NCI-H526 treated with DMSO at 0.1 percent for 48 hours (cell line): ENCODE results near the gene MICAL1.
A peak's percentile ranks its signal among the peaks of the same experiment; 100 is the strongest.

Source experiments
- DNase-seq: peaks from one replicate; lab custom pipeline; 2025; lab: John Stamatoyannopoulos, UW

The MICAL1 gene

DNA sequence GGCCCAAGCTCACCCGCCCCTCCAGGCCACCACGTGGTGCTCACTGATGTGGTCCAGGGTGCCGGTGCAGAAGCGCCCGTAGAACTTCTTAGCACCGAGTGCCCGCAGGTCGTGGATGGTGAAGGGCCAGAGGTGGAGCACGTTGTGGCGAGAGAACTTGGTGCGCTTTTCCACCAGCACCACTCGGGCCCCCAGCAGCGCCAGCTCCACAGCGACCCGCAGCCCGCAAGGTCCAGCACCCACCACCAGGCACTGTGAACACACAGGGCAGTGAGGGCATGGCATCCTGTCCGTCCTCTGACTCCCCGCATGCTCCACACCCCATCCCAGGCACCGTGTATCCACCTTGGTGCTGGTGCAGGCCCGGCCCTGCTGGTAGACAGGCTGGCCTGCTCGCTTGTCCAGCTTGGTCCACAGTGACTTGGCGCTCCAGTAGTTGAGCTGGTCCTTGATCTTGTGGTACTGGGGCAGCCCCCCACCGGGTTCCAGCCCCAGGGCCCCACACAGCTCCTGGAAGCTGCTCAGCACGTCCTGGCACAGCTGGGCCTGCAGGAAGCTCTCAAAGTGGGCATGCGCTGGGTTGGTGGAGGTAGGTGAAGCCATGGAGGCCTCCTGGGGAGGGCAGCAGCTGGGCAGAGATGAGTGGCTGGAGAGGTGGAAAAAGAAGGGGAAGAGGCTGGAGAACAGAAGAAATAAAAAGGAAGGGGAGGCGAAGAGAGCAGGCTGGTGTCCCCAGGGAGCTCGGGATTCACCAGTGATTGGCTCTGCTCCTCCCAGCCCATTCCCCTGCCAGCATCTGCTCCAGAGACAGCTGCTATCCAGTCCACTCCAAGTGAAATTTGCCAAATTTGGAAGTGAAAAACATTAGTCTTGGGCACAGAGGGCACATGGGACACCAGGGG lies 1.7 kb downstream of the MICAL1 start:
- no peak for DNase-seq

DNA sequence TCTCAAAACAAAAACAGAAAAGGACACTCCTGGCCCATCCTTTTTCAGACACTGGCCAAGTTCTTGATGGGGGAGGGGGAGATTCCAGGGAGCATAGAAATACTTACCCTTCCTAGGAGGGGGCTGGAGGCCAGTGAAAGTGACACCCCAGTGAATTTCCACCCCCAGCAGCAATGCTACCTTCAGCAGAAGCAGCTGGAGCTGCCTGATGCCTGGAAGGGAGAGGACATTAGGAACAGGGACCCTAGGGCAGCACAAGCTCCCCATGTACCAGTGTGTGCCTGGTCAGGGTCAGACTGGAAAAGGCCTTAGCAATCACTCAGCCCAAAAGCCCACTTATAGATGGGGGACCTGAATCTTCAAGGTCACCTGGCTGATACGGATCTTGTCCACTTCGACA lies 2.4 kb downstream of the MICAL1 start:
- DNase-seq: no peak

DNA sequence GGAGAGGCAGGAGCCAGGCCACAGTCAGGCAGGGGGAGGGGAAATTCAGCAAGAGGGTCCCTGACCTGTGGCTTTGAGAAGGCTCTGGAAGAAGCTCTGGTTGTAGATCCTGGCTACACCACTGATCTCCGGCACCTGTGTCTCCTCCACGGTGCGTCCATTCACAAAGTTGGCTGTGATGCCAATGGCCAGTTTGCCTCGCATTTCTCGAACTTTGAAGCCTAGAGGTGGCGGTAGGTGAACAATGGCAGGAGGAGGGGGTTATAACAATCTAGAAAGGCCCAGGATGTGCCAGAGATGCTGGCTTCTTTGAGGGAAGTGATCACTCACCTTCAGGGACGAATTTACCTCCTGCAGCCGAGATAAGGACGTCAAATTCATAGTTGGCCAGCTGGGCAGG lies 3.4 kb downstream of the MICAL1 start:
- no peak for DNase-seq

DNA sequence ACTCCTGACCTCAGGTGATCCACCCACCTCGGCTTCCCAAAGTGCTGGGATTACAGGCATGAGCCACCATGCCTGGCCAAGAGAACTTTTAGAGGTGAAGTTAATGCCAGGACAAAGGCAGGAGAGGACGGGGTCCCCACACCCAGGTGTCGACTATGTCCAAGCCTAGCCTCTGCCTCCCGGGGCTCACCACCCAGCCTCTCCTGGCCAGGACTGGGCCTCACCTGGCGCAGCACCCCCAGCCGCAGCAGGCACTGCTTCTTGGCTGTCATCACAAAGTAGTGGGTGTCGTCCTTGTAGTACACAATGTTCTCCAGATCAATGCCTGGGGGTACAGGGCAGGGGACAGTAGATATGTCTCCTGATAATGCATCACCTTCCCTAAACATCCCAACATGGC lies 4.2 kb downstream of the MICAL1 start:
- no peak for DNase-seq

DNA sequence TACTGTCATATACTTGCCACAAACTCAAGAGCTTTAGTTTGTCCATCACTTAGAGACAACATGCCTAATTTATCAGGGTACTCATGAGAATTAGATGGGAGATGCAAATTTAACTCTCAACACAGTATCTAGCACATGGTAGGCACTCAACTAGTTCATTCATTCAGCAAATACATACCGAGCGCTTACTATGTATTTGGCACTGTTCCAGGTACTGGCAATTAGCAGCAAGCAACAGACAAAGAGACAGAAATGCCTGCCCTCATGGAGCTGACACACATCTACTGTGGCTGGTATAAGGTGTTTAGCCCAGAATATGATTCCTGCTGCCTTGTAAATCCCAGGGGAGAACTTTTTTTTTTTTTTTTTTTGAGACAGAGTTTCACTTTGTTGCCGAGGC lies 4.8 kb downstream of the MICAL1 start:
- no peak for DNase-seq

DNA sequence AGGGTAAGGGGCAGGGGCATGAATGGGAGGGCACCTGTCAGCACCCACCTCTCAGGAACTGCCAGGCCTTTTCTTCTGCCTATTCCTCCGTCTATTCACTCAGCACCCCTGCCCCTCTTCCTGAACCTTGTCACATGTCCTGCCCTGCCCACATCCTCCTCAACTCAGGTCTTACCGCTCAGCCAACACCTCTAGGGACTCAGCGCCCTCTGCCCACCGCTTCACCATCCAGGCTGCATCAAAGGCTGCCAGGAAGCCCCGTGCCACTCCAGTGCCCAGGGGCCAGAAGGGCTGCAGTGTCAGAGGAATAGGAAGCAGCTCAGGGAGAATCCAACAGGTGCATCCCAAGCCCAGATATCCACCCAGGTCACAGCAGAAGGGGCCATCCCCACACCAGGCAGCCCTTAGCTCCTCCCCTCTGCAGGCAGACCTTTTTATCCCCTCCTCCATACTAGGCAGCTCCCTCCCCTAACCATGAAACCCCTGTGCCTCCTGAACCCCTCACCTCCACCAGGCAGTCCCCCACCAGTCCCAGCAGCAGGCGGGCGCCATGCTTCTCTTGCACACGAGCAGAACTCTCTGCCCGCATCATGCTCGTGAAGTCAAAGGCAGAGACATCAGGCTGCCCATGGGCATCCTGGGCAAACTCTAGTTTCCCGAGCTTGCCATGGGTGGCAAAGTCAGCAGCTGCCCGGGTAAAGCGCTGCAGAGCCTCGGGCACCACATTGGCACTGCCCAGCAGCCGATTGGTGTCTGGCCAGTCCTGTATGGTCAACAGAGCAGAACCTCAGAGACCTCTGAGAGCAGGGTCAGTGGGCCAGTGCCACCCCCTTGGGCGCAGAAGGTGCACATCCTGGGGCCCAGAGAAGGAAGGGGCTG lies 5.5 kb downstream of the MICAL1 start:
- DNase-seq: no peak

DNA sequence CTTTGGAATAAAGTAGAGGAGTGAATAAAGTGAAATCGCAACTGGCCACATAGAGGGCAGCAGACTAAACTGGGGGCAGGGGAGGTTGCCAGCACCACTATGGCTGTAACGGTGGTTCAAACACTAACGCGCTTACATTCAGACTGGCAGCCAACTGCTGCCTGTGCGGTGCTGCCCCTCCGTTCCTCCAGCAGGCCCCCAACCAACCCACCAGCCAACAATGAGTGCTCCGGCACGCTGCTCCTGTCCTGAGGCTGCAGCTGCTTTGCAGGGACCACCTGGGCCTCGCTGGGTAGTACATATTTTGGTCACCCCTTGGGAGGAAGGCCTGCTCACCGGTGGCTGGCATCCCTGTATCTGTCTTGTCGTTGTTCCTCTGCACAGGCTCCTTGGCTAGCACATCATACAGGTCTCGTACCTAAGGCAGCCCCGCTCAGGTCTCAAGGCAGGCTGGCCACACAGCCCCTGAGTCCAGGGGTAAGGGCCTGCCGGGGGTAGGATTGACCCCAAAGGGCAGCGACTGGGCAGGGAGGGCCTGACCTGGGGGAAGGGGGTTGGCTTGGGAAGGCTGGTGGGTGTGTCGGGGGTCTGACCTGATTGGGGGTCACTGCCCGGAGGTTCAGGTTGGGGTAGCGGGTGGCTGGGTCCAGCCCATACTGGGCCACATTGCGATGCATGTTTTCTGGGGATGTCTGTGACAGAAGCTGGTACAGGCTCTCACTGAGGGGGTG lies 6.3 kb downstream of the MICAL1 start:
- DNase-seq: no peak

DNA sequence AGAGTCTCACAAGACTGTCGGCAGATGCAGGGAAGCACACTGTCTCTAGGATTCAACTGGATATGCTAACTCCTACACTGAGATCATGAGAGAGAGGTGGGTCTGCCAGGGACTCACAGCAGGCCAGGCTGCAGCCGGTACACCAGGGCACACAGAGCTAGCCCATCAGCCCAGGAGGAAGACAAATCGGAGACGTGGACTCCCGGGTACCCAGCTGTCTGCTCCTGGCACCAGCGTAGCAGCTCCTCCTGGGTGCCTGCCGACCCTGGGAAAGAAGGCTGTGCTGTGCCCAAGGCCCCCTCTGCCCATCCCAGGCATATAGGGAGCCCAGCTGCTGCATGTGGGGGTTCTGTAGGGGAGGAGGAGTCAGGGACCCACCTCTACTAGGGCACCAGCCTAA lies 7.0 kb downstream of the MICAL1 start:
- no peak for DNase-seq

DNA sequence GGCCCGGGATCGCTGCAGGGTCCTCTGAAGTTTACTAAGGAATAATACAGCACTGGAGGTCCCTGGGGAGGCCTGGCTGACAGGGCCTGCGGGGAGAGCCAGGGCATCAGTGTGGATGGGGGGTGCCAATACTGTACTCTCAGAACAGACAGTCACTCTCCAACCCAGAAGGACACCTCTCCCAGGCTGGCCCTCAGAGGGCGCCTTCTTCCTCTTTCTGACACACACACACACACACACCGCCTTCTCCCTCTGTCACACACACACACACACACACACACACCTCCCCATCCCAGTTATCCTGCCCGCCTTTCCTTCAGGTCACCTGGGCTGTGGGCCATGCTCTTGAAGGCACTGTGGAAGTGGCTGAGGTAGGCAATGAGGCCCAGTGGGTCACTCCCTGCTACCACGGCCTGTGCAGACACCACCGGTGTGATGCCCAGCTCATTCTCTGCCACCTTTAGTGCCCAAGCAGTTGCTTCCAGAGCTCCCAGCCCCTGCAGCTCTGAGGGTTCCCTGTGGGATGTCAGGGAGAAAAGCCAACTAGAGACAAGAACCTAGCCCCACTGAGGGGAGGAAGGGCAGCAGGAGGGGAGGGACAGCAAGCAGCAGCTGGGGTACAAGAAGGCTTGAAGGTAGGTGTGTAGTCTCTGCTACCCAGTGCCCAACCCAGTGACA lies 7.6 kb downstream of the MICAL1 start:
- no peak for DNase-seq

DNA sequence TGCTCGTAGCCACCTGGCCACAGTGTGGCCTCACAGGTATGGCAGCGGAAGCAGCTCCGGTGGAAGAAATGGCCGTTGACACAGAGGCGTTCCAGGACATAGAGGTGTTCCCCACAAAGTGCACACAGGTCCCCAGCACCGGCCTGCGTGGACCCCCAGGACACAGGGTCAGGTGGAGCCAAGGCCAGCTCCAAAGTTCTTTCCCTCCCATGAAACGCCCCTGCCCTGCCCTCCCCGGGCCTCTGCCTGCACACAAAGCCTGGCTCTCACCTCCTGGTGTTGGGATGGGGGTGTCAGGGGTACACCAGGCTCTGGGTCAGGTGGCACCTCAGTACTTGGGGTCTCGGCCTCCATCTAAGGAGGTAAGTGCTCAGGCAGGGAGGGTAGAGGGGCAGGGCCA lies 8.5 kb downstream of the MICAL1 start:
- DNase-seq: no peak

DNA sequence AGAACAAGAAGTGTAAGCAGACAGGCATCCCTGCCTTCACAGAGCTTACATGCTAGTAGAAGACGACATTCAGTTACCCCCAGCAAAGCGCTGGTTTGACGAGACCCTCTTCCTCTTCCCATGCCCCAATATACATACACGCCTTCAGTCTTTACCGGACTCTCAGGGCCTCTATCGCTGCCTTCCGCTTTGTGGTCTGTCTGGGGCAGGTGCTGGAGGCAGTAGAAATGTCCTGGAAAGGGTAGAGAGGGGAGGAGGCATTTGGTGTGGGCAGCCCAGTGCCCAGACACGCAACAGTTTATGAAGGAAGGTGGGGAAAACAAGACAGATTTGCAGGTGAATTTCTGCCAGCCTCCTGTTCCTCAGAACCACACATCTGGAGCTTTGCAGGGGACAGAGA lies 9.0 kb downstream of the MICAL1 start:
- DNase-seq: no peak

DNA sequence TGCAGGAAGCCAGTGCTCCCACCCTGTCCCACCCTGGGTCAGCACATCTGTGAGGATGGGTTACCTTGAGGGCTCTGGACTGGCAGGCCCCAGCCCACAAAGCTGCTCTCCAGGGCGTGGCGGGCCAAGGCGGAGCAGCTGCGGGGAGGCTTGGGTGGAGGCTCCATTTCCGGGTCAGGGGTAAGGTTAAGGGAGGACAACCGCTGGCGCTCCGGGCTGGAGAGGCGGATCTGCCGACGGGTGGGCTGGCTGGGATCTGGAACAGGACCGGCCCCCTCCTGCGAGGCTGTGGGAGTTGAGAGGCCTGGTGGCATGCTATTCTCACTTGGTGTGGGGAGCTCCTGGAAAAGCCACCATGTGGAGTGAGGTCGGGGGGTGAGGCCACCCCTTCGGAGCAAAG lies 9.5 kb downstream of the MICAL1 start:
- DNase-seq: no peak

DNA sequence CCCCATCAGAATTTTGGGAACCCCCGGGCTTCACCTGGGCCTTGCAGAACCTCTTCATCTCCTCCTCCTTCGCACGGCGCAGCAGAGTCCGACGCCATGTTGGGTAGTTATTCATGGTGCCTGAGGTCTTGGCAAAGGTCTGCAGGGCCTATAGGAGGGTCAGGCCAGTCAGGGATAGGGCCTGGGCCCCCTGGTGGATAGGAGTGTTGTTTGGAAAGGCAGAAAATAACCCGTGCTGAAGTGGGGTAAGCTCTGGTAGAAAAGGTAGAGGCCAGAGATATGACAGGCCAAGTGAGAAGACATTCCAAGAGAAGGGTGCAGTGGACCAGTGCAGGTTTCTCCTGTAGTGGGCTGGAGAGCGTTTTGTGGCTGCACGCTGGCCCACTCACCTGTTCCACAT lies 10.2 kb downstream of the MICAL1 start:
- DNase-seq: no peak

DNA sequence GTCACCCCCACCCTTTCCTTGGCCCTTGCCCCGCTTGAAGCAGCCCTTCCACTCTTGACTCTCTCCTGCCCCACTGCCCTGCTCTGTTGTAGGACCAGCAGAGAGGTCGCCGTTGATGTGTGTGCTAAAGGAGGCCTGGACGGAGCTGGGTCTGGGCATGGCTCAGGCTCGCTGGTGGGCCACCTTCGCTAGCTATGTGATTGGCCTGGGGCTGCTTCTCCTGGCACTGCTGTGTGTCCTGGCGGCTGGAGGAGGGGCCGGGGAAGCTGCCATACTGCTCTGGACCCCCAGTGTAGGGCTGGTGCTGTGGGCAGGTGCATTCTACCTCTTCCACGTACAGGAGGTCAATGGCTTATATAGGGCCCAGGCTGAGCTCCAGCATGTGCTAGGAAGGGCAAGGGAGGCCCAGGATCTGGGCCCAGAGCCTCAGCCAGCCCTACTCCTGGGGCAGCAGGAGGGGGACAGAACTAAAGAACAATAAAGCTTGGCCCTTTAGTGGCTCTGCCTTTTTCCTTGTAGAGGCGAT lies 12.1 kb downstream of the MICAL1 start:
- no peak for DNase-seq

DNA sequence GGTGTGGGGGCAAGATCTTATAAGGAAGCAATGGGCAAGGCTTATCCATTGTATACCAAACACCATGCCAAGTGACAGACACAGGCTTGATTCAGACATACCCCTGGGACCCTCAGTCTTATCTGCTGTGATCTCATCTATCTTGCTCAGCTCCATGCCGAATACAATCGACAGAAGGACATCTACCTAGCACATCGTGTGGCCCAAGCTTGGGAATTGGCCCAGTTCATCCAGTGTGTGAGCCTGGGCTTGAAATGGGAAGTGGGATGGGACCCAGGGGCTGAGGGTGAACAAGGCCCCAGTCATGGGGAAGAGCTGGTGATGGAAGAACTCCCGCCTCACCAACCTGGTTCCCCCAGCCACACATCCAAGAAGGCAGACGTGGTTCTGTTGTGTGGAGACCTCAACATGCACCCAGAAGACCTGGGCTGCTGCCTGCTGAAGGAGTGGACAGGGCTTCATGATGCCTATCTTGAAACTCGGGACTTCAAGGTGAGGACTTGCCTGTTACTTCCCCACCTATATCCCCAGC lies 13.1 kb downstream of the MICAL1 start:
- no peak for DNase-seq

DNA sequence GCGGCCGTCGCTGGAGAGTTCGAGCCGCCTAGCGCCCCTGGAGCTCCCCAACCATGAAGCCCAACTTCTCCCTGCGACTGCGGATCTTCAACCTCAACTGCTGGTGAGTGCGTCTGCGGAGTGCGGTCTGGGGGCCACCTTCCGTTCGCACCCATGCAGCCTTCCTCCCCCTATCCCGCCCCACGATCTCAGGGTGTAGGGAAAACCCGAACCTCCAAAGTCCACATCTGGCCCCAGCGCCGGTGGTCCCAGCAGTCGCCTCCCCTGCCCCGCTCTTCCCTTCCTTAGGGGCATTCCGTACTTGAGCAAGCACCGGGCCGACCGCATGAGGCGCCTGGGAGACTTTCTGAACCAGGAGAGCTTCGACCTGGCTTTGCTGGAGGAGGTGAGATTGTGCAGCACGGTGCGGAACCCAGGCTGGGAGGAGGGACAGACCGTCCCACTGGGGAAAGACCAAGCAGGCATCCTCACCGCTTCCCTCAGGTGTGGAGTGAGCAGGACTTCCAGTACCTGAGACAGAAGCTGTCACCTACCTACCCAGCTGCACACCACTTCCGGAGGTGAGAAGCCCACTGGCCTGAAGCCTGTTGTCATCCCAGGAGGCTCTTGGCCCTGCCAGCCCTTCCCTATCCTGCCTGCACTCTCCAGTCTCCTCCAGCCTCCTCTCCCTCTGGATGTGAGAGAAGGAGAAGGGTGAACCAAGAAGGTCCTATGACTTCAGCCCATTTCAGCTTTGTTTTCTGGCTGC lies 14.3 kb downstream of the MICAL1 start:
- DNase-seq: peak; percentile 45

DNA sequence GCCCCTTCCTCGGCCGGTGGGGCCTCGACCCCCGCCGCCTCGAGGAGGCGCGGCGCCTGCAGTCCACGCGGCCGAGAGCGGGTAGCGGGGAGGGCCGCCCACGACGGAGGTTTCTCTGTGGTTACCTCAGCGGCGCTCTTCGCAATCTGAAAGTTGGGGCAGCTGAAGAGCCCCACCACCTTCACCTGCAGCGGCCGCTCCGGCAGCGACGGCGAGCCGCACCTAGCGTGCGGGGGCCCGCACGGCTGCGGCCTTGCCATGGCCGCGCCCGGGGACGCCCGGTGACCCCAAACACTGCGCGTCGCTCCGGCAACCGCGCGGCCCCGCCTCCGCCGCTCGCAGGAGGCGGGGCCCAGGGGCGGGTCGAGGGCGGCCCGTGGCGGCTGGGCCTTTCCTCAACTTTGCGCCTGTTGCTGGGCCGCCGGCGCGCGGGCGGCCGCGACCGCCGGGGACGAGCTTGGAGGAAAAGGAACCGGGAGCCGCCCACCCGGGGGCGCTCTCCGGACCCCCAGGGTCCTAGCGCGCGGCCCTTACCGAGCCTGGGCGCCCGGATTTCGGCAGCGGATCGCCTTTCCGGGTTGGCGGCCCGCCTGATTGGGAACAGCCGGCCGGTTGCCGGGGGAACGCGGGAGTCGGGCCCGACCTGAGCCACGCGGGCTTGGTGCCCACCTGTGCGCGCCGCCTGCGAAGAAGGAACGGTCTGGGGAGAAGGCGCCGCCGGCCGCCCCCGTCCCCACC lies 15.1 kb downstream of the MICAL1 start, which contains the start of the genes PPIL6 and SMPD2:
Gene PPIL6, minus strand, starts transcription at position 298 of the 738 bp plus-strand sequence. Its CDS starts 38 bp downstream, at position 260.
Gene SMPD2, plus strand, starts transcription at position 394 of the 738 bp plus-strand sequence. CDS start 398 bp downstream, outside the sequence.
- peak; percentile 68 for DNase-seq

DNA sequence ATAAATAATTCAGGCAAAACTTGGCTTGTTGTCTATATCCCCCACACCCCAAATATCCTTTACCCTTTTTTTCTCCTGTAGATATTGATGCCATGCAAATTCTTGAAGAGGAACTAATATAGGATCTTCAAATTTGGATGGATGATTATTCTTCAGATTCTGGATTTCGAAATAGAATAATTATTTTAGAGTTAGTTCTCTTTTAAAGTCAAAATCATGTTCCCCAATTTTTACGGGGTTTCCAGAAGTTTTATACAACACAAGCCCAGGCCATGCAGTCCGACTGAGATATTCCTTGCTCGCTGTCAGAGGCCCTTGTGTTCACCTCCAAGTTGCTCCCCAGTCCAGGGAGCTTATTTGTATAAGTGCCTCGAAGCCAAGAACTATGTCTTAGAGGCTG lies 19.5 kb downstream of the MICAL1 start:
- no peak for DNase-seq

DNA sequence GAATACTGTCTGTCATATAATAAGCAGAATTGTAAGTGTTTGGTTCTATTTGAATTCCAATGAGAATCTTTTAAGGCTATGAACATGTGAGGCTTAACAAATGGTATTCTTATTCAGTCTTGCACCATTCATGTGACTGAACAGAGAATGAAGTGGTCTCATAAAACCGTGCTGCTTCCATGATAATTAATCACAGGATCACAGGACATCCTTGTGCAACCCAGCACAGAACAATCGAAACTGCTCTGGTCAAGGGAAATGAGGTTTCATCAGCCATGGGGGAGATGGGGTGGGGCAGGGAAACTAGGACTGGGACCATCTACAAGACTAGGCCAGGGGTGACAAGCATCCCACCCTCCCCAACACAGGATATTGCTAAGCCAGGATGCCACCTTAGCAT lies 21.1 kb downstream of the MICAL1 start:
- no peak for DNase-seq

DNA sequence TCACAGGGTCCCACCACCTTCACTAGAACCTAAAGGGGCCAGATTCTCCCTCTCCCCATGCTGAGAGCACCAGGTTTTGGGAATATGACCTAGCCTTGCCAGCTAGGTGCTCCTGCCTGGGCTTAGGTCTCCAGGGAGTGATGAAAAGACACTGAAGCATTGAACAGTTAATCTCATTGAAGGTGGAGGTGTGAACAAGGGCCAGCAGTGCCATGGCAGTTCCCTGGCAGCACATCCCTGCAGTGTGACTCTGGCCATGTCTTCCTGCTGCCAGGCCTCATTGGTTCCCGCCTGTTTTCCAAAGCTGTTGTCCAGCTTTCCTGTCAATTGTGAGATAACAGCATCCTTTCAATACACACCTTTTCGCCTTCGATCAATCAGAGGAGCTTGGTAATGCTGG lies 26.1 kb downstream of the MICAL1 start:
- no peak for DNase-seq
